Raji (cell line): Measurements from ENCODE around the gene USP10.

Source experiments
- POLR2A ChIP-seq: IDR thresholded peaks from 2 replicates; pipeline ENCODE4 v1.6.1; 2011; ENCODE audit warnings: low read depth, low read length, control low read depth; ENCODE audit not compliant: insufficient read depth

USP10 gene

GRCh38 chr16:84683691-84684591 is 15.9 kb upstream of the USP10 start:
- no peak for TF ChIP-seq POLR2A

GRCh38 chr16:84684592-84684965 is 15.2 kb upstream of the USP10 start:
- TF ChIP-seq POLR2A, result no peak

GRCh38 chr16:84685210-84685609 is 14.6 kb upstream of the USP10 start:
- no peak for TF ChIP-seq POLR2A

DNA sequence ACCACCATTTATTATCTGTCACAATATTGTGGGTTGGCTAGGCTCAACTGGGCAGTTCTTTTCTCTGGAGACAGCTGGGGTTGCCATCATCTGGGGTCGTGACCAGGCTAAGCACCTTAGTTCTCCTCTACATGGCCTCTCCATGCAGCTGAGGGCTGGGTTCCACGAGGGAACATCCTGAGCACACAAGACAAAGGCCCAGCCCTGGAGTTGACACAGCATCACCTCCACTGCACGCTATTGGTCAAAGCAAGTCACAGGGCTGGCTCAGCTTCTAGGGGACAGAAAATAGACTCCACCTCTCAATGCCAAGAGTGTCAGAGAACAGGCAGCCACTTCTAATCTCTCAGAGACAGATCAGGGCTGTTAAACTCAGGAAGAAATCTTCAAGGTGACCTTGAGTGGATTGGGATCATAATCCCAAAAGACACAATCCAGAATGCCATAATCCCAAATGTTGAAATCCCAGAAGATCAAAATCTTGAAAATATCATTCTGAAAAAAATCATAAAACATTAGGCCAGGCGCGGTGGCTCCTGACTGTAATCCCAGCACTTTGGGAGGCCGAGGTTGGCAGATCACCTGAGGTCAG is 13.0 kb upstream of the USP10 start:
- no peak for TF ChIP-seq POLR2A

GRCh38 chr16:84687715-84688114 is 12.1 kb upstream of the USP10 start:
- no peak for TF ChIP-seq POLR2A

DNA sequence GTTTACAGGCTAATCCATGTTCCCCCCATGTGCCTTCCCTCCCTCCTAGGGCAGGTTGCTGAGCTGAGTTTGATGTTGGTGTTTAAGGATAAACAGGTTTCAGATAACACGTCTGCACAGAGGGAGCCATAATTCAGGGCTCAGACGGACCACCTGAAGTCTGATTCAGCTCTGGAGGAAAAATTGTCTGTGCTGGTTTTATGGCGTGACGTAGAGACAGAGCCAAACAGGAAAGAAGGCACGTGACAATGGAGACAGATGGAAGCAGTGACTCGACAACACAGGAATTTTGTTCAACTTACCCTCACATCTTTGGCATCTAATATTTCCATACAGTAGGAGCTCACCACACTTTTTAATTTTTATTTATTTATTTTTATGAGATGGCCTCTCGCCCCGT is 10.7 kb upstream of the USP10 start:
- no peak for TF ChIP-seq POLR2A

GRCh38 chr16:84690088-84690819 is 9.5 kb upstream of the USP10 start:
- TF ChIP-seq POLR2A, result no peak

GRCh38 chr16:84692451-84693214 is 7.2 kb upstream of the USP10 start:
- no peak for TF ChIP-seq POLR2A

- no peak for TF ChIP-seq POLR2A
Measured at GRCh38 chr16:84694980-84695379, 4.8 kb upstream of the USP10 start.

- TF ChIP-seq POLR2A, result no peak
Measured at GRCh38 chr16:84699147-84699711, 571 bp upstream of the USP10 start.

DNA sequence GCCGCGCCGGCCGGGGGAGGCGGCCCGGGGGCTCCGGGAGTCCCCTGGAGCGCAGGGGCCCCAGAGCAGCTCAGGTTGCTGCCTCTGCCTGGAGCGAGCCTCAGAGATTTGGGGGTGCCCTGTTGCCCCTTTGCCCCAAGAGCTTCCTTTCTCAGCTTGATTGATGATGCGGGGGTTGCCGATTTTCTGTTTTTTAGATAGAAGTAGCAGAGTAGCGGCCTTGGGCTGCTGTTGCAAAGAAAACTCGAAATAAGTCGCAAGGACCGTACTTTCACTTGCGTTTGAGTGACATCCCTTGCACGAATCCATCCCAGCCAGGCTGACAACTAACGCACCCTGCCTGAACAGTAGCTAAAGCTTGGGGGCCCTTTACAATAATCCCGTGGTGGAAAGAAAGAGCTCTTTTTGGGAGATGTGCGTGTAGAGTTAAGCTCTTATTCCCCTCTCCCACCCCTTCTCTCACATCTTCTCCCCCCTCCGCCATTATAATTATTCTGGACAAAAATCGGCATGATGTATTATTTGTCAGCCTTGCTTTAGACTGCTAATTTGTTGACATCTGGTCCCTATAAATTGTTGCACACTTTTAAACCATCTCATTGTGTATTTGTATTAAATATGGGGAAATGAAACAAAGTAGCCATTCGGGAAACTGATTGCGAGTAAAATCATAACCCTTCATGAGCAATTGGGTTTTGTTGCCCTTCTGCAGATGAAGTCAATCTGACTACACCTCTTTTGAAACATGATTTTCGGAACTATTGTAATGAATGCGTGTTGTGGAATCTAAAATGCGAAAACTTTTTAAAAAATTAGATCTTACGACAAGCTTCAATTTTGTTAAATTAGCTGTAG is 873 bp downstream of the USP10 start:
- no peak for TF ChIP-seq POLR2A

GRCh38 chr16:84703681-84704080 is 3.9 kb downstream of the USP10 start:
- TF ChIP-seq POLR2A, result no peak

GRCh38 chr16:84704253-84704652 is 4.5 kb downstream of the USP10 start:
- TF ChIP-seq POLR2A, result no peak

DNA sequence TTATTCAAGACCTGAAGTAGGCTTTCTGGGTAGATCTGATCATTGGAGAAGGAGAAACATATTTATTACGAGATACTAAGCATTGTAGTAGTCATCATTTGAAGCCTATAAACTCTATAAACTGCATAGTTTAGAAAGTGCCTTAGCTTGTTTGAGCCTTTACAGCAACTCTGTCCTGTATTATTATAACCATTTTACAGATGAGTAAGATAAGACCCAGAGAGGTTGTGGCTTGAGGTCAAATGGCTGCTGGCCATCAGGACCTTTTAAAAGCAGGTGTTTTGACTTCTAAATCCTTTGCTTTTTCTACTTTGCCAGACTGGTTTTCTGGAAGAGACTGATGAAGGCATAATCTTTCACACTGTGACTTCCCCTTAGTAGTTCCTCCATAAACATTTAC is 7.1 kb downstream of the USP10 start:
- no peak for TF ChIP-seq POLR2A
